ENCODE measurements around the gene POMGNT2. TPM values are rescaled to one million over a fixed set of nuclear protein-coding genes. Genes with fewer than 3 reads are reported as not detected.
"Not testable (repeated sequence)": the region's sequence is repeated elsewhere in the genome, so short reads cannot be mapped to it uniquely, and the experiment has no call there.

POMGNT2 gene
- total RNA-seq, 2 donors from 2014 or later, result 28.0 to 33.1 TPM

DNA sequence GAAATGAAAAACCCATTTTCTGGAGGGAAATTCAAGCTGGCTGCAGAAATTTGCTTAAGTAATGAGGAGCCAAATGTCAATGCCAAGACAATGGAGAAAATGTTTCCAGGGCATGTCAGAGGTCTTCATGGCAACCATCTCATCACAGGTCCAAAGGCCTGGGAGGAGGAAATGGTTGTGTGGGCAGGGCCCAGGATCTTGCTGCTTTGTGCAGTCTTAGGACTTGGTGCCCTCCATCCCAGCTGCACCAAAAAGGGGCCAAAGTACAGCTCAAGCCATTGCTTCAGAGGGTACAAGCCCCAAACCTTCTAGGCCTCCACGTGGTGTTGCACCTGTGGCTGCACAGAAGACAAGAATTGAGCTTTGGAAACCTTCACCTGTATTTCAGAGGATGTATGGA lies 59.3 kb downstream of the POMGNT2 start:
- peak; percentile 9 for DNase-seq (ENCODE audit: low spot score)
- TF ChIP-seq, protein P1, sequence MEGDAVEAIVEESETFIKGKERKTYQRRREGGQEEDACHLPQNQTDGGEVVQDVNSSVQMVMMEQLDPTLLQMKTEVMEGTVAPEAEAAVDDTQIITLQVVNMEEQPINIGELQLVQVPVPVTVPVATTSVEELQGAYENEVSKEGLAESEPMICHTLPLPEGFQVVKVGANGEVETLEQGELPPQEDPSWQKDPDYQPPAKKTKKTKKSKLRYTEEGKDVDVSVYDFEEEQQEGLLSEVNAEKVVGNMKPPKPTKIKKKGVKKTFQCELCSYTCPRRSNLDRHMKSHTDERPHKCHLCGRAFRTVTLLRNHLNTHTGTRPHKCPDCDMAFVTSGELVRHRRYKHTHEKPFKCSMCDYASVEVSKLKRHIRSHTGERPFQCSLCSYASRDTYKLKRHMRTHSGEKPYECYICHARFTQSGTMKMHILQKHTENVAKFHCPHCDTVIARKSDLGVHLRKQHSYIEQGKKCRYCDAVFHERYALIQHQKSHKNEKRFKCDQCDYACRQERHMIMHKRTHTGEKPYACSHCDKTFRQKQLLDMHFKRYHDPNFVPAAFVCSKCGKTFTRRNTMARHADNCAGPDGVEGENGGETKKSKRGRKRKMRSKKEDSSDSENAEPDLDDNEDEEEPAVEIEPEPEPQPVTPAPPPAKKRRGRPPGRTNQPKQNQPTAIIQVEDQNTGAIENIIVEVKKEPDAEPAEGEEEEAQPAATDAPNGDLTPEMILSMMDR (IDR thresholded peaks at IDR 0.05), result no peak

DNA sequence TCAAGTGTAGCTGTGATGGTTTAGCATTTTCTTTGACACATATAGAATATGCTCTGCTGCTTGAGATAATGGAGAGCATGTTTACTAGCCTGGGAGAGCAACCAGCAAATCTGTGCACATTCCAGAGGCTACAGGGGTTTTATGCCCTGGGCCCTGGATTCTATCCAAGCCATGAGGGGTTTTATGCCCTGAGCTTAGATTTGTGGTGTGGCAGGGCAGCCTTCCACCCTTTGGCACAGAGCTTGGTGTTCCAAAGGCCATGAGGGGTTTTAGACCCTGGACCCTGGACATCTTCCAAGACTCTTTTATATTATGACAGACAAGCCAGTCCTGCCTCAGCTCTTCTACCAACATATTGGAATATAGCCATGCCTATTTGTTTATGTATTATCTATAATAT lies 60.8 kb downstream of the POMGNT2 start:
- not testable (repeated sequence) for H3K27ac ChIP-seq; H3K4me1 ChIP-seq; DNase-seq (ENCODE audit: low spot score); H3K27me3 ChIP-seq; H3K4me3 ChIP-seq; H3K36me3 ChIP-seq
- H3K9me3 ChIP-seq, result peaks cover 0 to 28% of the 10 kb centered on the region in 2 donors

More for the DNA sequence above, 59.3 kb downstream of the POMGNT2 start:
- Histone ChIP-seq H3K9me3 (peaks cover 0 to 42% of the 10 kb centered on the region in 2 donors), H3K4me3 (no peak overlapping the region), H3K27me3 (no peaks in the 10 kb centered on the region), H3K4me1 (no peaks in the 10 kb centered on the region), H3K36me3 (no peaks in the 10 kb centered on the region), H3K27ac (no peak overlapping the region)

DNA sequence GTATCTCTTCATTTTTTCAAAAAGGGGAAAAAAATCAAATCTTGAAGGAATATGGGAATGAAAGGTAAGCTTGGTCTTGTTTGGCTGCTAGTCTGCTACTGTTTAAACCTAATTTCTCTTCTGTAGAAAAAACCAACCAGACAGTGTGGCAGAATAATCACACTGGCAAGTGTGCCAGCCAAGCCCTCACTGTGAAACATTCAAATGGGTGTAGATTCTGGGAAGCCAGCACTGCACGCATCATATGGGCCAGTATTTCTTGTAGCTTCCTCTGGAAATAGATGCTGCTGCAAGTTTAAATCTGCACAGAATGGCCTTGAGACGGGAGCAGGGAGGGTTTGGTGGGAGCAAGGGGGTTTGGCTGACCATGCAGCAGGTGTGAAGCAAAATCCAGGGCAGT lies 62.1 kb downstream of the POMGNT2 start:
- Histone ChIP-seq H3K27ac (no peak overlapping the region), H3K4me3 (no peak overlapping the region), H3K27me3 (no peaks in the 10 kb centered on the region), H3K36me3 (no peaks in the 10 kb centered on the region), H3K9me3 (peaks cover 0 to 21% of the 10 kb centered on the region in 2 donors), H3K4me1 (no peaks in the 10 kb centered on the region)
- TF ChIP-seq, protein P1 (IDR thresholded peaks at IDR 0.05), result no peak
- peak; percentile 26 for DNase-seq (ENCODE audit: low spot score)

DNA sequence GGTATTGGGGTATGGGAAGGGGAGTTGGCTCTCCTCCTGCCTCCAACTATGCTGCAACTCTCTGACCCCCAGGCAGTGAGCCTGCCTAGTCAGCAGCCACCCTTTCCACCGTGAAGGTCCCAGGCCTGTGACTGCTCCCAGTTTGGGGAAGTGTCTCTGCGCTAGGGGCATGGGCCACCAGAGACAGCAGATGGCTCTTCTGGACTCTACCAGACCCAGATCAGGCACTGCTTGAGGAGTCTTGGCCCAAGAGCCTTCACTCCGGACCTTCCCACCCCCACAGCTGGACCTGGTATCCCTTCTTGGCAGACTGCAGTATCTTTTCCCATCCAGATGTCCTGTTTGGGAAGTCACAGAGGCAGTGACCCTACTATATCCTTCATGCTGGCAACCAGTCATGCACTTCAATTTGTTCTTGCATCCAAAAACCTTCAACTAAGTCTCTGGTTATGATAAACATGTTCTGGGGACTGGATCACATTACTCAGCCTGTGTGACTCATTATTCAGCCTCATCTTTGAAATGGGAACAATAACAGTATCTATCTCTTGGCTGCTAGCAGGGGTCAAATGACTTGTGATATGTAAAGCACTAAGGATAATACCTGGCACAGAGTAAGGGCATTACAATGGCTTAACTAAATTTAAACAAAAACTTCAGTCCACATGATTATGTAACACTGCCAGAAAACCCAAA lies 62.7 kb downstream of the POMGNT2 start:
- Histone ChIP-seq H3K36me3 (no peaks in the 10 kb centered on the region), H3K27ac (no peak overlapping the region), H3K4me3 (no peak overlapping the region), H3K9me3 (peaks cover 0 to 17% of the 10 kb centered on the region in 2 donors), H3K27me3 (no peaks in the 10 kb centered on the region), H3K4me1 (no peaks in the 10 kb centered on the region)
- TF ChIP-seq, protein P1 (IDR thresholded peaks at IDR 0.05), result no peak
- DNase-seq (ENCODE audit: low spot score), result peak; percentile 51

DNA sequence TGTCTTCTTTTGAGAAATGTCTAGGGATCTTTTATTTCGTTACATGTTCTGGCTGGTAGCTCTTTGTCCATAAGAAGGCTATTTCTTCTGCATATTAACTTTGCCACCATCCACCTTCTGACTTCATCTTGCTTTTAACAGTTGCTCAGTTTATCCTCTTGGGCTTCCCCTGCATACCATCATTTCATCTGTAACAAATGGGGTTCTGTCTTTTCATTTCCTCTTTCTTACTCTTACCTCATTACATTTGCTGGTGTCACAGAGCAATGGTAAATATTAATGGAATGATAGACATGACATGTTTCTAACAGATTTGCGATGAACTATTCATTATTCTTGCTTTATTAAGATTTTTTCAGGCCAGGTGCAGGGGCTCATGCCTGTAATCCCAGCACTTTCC lies 64.4 kb downstream of the POMGNT2 start:
- TF ChIP-seq, protein P1 (IDR thresholded peaks at IDR 0.05), result no peak
- DNase-seq (ENCODE audit: low spot score), result no peak
- peaks cover 0 to 17% of the 10 kb centered on the region in 2 donors for H3K9me3 ChIP-seq
- H3K27me3 ChIP-seq, result no peaks in the 10 kb centered on the region
- H3K4me1 ChIP-seq, result no peaks in the 10 kb centered on the region
- no peaks in the 10 kb centered on the region for H3K36me3 ChIP-seq
- no peak overlapping the region for H3K27ac ChIP-seq
- H3K4me3 ChIP-seq, result no peak overlapping the region

DNA sequence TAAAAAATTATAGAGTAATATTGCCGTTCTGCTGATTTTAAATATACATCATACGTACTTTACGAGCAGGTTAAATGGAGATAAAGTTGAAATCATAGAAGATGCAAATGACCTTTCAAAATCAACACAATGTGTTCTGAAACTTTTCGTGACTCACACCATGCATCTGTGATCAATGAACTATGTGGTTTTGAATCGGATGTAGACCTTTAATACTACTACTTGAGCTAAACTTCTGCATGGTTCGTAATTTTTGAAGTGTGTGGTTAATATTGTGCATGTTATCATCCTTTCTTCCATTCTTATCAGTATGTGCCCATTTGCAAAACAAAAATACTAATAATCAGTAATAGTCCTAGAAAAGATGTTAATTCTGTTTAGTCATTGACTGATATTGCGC lies 67.9 kb downstream of the POMGNT2 start:
- Histone ChIP-seq H3K27ac (no peak overlapping the region), H3K4me3 (no peak overlapping the region), H3K4me1 (no peaks in the 10 kb centered on the region), H3K27me3 (no peaks in the 10 kb centered on the region), H3K9me3 (no peaks in the 10 kb centered on the region), H3K36me3 (no peaks in the 10 kb centered on the region)
- no peak for DNase-seq (ENCODE audit: low spot score)
- TF ChIP-seq, protein P1 (IDR thresholded peaks at IDR 0.05), result no peak

All from right atrium auricular region (tissue), 2 donors.